HEK293T (cell line): ENCODE data around the gene ANO7.
A peak's percentile ranks its signal among the peaks of the same experiment; 100 is the strongest.

Experiments
- CTCF ChIA-PET: fragments of 350-600 bp; formaldehyde crosslinking; extraction: SDS; loops from one replicate; lab custom pipeline; 2021; ENCODE audit warnings: antibody characterized with exemption, inconsistent platforms; lab: Yijun Ruan, JAX
- POLR2A ChIA-PET: fragments of 350-600 bp; formaldehyde crosslinking; extraction: SDS; loops from one replicate; lab custom pipeline; 2020; ENCODE audit warnings: antibody characterized with exemption, inconsistent platforms; lab: Yijun Ruan, JAX
- DNase-seq: peaks from one replicate; pipeline ENCODE4 v3.0.0; 2012; ENCODE audit warnings: mixed read lengths; ENCODE audit errors: extremely low spot score
- ARNT ChIP-seq: fragments of 450-650 bp; IDR thresholded peaks from 2 replicates; pipeline ENCODE4 v1.6.1; 2017; ENCODE audit warnings: mild to moderate bottlenecking
- BHLHE40 ChIP-seq: fragments of 450-650 bp; IDR thresholded peaks from 2 replicates; pipeline ENCODE4 v1.6.1; 2016; ENCODE audit warnings: mild to moderate bottlenecking, moderate library complexity, borderline replicate concordance
- CTBP1 ChIP-seq: fragments of 450-650 bp; IDR thresholded peaks from 2 replicates; pipeline ENCODE4 v1.6.1; 2016; ENCODE audit warnings: borderline replicate concordance
- ELF4 ChIP-seq: fragments of 450-650 bp; IDR thresholded peaks from 2 replicates; pipeline ENCODE4 v1.6.1; 2017; ENCODE audit warnings: antibody characterized with exemption
- FOXA1 ChIP-seq: fragments of 450-650 bp; IDR thresholded peaks from 2 replicates; pipeline ENCODE4 v1.6.1; 2016; ENCODE audit warnings: mild to moderate bottlenecking
- FOXK2 ChIP-seq: fragments of 450-650 bp; IDR thresholded peaks from 2 replicates; pipeline ENCODE4 v1.6.1; 2016; ENCODE audit warnings: mild to moderate bottlenecking
- FOXM1 ChIP-seq: fragments of 450-650 bp; IDR thresholded peaks from 2 replicates; pipeline ENCODE4 v1.6.1; 2017; ENCODE audit warnings: mild to moderate bottlenecking, borderline replicate concordance
- HDGF ChIP-seq: fragments of 450-650 bp; IDR thresholded peaks from 2 replicates; pipeline ENCODE4 v1.6.1; 2017; ENCODE audit warnings: antibody characterized with exemption, borderline replicate concordance
- L3MBTL2 ChIP-seq: fragments of 450-650 bp; conservative IDR thresholded peaks from 2 replicates; pipeline ENCODE4 v1.6.1; 2016; ENCODE audit warnings: mild to moderate bottlenecking
- LEF1 ChIP-seq: fragments of 450-650 bp; IDR thresholded peaks from 2 replicates; pipeline ENCODE4 v1.6.1; 2017; ENCODE audit warnings: mild to moderate bottlenecking, borderline replicate concordance
- NFRKB ChIP-seq: fragments of 450-650 bp; IDR thresholded peaks from 2 replicates; pipeline ENCODE4 v1.6.1; 2016; ENCODE audit warnings: mild to moderate bottlenecking, moderate library complexity
- SP1 ChIP-seq: fragments of 450-650 bp; IDR thresholded peaks from 2 replicates; pipeline ENCODE4 v1.6.1; 2017
- SUZ12 ChIP-seq: fragments of 450-650 bp; IDR thresholded peaks from 2 replicates; pipeline ENCODE4 v1.6.1; 2016; ENCODE audit warnings: mild to moderate bottlenecking
- TARDBP ChIP-seq: fragments of 450-650 bp; IDR thresholded peaks from 2 replicates; pipeline ENCODE4 v1.6.1; 2016
- ZNF384 ChIP-seq: fragments of 450-650 bp; IDR thresholded peaks from 2 replicates; pipeline ENCODE4 v1.6.1; 2016
- TF ChIP-seq, protein P1 (sequence below): fragments of 450-650 bp; IDR thresholded peaks from 2 replicates; pipeline ENCODE4 v1.6.1; 2016

Gene ANO7

DNA sequence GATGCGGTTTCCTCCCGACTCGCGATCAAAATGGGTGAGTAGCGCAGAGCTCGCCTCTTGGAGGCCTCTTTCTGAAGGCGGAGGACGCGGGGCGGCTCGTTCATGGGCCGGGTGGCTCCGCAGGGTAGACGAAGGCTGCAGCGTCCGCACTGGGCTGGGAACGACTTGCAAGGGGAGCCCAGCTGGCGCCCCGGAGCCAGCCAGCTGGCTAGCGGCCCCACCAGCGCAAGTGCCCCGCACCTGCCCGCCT, 38.9 kb upstream of the ANO7 start:
- no peak for DNase-seq
- ChIA-PET CTCF (interaction anchor here (0.6 kb wide), 1 partner anchor 47 kb away, joined by 3 read pairs; no protein-coding TSS in a partner anchor), POLR2A (interaction anchor here (0.8 to 2.0 kb wide), 6 partner anchors 9 to 165 kb away, joined by 3 to 9 read pairs (median 4); partner anchors contain the start of gene MTERF4)

GRCh38 chr2:241149925-241150659, 38.4 kb upstream of the ANO7 start, which contains the start of gene PPP1R7:
Gene PPP1R7 (plus strand): TSS chr2:241150467. CDS start chr2:241150496, 29 bp downstream.
- CTCF ChIA-PET, result interaction anchor here (0.6 kb wide), 1 partner anchor 47 kb away, joined by 3 read pairs; no protein-coding TSS in a partner anchor
- DNase-seq, result peak; percentile 96
- TF ChIP-seq L3MBTL2 (0 out of 2 replicates have a peak, but pooled peaks have one; percentile 16), SUZ12 (no peak), TARDBP (no peak), FOXK2 (no peak), ARNT (no peak), CTBP1 (peak; percentile 48; the same call in 1 of the 2 replicates), HDGF (no peak), FOXM1 (no peak), BHLHE40 (no peak), ZNF384 (no peak), SP1 (no peak), FOXA1 (no peak), ELF4 (peak; percentile 22; the same call in 1 of the 2 replicates), NFRKB (no peak), LEF1 (no peak)
- TF ChIP-seq, protein P1, sequence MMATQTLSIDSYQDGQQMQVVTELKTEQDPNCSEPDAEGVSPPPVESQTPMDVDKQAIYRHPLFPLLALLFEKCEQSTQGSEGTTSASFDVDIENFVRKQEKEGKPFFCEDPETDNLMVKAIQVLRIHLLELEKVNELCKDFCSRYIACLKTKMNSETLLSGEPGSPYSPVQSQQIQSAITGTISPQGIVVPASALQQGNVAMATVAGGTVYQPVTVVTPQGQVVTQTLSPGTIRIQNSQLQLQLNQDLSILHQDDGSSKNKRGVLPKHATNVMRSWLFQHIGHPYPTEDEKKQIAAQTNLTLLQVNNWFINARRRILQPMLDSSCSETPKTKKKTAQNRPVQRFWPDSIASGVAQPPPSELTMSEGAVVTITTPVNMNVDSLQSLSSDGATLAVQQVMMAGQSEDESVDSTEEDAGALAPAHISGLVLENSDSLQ, result no peak; the same call in 1 of the 2 replicates
- POLR2A ChIA-PET, result interaction anchor here (0.8 to 2.0 kb wide), 6 partner anchors 9 to 165 kb away, joined by 3 to 9 read pairs (median 4); partner anchors contain the start of gene MTERF4

More for the DNA sequence above, 38.9 kb upstream of the ANO7 start:
- TF ChIP-seq L3MBTL2, result peak; percentile 47
- no peak for TF ChIP-seq LEF1

DNA sequence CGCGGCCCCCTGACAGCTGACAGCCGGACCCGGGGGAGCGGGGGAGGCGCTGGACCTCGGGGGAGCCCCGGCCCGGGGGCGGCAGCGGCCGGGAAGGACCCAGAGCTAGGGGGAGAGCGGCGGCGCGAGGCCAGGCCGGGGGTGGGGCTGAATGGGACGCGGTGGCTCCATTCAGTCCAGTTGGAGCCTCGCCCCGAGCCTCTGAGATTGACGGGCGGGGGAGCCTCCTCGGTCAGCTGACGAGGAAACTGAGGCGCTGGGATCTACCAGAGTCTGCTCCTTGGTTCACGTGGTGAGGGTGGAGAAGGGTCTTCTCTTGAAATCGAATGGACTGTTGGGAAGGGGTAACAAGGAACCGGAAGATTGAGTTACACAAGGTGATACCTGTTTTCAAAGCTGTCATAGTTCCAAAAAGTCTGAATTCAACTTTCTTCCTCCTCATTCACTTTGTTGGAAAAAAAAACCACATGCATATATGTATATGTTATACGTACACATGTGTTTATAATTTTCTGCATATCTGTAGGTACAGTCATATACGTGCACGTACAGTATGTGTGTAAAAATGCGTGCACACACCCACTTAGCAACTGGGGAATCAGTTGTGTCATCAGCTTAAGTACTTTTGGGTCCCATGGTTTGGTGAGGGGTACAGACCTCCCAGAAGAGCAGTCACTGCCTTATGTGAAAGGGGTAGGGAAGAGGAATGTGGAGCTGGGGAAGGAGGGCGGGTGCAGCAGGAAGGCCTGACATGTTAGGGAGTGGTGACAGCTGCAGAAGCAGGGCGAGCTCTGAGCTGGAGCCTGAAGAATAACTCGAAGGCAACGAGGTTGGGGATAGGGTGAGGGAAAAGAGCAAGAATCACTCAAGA, 37.6 kb upstream of the ANO7 start:
- POLR2A ChIA-PET, result interaction anchor here (2.0 kb wide), 1 partner anchor 48 kb away, joined by 9 read pairs; the partner anchor contains the start of gene MTERF4
- no peak for DNase-seq
- TF ChIP-seq FOXM1 (no peak), FOXA1 (no peak), FOXK2 (no peak), SUZ12 (no peak), BHLHE40 (no peak), SP1 (no peak)
- CTCF ChIA-PET, result no interaction called here

DNA sequence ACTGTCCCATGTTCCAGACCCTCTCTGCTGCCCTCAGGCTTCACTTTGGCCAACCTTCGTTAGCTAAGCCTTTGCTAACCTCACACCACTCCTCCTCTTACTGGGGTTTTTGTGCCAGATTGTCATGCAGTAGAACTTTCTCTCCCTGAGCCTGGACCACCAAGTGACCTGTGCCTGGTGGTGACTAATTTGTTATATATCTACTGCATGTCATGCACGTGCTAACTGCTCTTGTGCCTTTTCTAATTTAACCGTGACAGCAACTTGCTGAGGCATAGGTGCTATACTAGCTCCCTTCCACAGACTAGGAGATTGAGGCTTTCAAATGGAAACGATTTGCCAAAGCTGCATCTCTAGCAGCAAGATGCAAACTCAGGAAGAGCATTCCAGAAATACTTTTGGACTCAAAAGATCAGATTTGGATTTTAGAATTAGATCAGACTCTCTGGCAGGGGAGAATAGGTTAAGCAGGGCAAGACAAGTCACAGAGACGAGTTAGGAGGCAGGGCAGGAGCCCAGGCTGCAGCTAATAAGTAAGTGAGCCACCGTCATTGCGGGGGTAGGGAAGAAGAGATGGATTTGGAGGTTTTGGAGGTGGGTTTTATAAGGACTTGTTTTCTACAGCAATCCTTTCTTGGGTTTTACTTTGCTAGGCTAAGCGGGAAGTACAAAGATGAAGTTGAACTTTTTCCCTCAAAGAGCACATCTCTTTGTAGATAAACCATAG, 36.4 kb upstream of the ANO7 start:
- ChIA-PET POLR2A (no interaction called here), CTCF (no interaction called here)
- TF ChIP-seq FOXA1 (no peak), BHLHE40 (no peak), SUZ12 (no peak), HDGF (no peak), TARDBP (no peak), LEF1 (no peak)
- DNase-seq, result no peak

- POLR2A ChIA-PET, result no interaction called here
- no peak for DNase-seq
- CTCF ChIA-PET, result no interaction called here
- TF ChIP-seq ELF4, result no peak
- TF ChIP-seq NFRKB, result no peak
Observed at GRCh38 chr2:241153616-241154015, 34.9 kb upstream of the ANO7 start.

DNA sequence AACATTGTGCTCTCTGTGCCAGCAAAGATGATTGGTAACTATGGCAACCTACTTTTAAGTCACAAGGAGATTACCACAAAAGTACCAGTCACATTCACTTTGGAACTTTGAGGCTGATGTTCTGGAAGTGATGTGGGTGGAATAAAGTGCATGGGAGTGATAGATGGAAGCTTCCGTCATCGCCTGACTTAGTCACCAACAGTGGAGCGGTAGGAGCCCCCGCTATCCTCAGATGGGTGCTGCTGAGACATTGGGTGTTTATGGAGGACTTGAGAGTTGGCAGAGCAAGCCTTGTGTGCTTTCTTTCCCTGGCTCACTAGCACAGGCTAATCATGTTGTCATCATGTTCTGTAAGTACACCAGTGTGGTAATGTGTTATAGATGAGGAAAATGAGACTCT, 33.6 kb upstream of the ANO7 start:
- CTCF ChIA-PET, result no interaction called here
- POLR2A ChIA-PET, result no interaction called here
- DNase-seq, result no peak
- TF ChIP-seq, protein P1, result no peak
- TF ChIP-seq BHLHE40 (no peak), ELF4 (no peak), HDGF (no peak), ARNT (no peak), CTBP1 (no peak)
